GM18870 (cell line): ENCODE results near the gene ASTN2.
"Not testable (repeated sequence)": the region's sequence is repeated elsewhere in the genome, so short reads cannot be mapped to it uniquely, and the experiment has no call there.

Experiments used
- ATAC-seq: cut with Tn5 transposase; IDR thresholded peaks from one replicate; pipeline ENCODE4 v1.9.1; 2021; ENCODE audit warnings: moderate library complexity; ENCODE audit not compliant: unreplicated experiment

The ASTN2 gene

DNA sequence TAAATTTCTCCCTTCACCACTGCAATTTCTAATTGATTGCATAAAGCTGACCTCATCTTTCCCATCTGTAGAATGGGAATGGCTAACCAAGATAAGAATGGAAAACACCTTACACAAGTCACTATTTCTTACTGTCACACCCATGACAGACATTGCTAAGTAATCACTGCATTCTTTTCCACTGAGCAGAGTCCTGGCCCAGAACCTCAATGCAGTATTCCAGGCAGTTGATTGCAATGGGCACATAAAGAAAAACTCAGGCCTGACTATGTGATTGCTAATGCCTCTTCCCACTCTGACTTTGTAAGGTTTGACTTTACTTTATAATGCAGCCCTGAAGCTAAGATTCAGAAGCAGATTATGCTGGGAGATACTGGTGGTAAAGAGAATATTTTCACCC is 698.4 kb downstream of the ASTN2 start:
- no peak for ATAC-seq

- no peak for ATAC-seq
These were observed 699.1 kb downstream of the ASTN2 start for GRCh38 chr9:116715751-116716150.

DNA sequence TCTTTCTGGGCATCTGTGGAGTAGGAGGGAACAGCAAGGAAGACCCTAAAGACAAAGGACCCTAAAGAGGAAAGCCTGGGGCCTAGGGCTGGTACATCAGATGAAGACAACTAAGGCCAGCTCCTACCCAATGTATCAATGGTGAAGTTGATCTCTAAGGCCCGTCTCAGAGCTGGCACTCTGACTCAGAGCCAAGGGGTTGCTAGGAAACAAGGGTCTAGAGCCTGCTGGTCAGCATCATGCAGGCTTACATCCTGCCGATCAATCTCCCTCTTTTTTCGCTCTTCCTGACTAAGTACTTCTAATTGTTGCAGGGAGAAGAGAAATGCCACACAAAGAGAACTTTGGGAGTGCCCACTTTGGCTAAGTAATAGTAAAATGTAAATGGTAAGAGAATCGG is 701.6 kb downstream of the ASTN2 start:
- ATAC-seq = no peak

GRCh38 chr9:116712781-116713180 is 702.1 kb downstream of the ASTN2 start:
- ATAC-seq = no peak

DNA sequence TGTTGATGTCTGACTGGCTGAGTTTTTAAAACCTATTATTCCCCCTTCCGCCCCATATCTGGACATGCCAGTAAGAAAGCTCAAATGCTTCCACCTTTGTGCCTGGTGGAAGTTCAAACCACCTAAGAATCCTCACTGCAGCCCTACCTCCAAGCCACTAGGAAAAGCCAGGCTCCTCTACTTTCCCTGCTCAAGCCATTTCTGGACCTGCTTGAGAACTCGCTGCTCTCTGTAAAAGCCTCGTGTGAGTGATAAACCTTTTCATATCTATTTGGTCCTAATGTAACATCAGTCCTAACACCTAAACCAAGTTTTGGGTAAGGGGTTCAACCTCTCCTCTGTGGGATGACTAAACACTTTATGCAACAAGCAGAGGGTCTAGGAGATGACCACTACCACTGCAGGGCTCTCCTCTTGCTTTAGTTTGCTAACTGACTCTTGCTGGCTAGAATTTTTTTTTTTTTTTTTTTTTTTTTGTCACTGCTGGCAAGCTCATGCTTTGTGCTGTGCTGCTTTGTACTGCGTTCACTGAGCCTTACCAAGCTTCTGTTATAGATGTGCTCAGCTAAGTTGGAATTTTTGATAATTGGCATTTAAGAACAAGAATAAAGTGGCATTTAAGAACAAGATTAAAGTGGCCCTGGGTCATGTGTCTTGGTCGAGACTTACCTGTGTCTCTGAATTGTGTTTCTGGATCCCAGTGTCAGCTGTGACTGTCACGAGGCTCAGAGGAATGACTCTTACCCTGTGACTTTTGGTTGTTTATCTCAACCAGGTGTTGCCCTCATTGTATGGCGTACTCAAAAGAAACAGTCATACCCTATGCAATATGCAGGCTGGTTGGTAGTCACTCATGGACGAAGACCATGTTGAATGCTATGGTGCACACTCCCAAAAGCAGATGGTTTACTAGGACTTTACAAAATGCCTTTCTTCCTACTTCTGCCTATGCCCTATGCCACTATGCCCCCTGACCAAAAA is 708.3 kb downstream of the ASTN2 start:
- no peak for ATAC-seq

DNA sequence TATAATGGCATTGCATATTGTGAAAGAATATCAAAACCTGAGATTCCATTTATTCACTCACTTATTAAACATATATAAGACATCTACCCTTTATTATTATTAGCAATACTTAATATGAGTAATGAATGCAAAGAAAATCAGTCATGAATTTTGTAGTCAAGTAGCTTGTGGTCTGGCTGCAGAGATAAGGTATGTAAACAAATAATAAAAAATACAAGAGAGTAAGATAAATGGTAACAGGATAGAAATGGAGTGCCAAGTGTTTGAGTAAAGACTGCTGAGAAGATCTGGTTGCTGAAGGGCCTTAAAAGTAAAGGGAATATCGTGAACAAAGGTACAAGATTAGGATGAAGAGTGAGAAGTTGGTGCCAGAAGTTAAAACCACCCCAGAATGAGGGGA is 709.3 kb downstream of the ASTN2 start:
- no peak for ATAC-seq

GRCh38 chr9:116704470-116704869 is 710.4 kb downstream of the ASTN2 start:
- no peak for ATAC-seq

GRCh38 chr9:116703634-116704033 is 711.2 kb downstream of the ASTN2 start:
- ATAC-seq = no peak

- ATAC-seq = no peak
These were observed 712.8 kb downstream of the ASTN2 start for GRCh38 chr9:116701940-116702642.

DNA sequence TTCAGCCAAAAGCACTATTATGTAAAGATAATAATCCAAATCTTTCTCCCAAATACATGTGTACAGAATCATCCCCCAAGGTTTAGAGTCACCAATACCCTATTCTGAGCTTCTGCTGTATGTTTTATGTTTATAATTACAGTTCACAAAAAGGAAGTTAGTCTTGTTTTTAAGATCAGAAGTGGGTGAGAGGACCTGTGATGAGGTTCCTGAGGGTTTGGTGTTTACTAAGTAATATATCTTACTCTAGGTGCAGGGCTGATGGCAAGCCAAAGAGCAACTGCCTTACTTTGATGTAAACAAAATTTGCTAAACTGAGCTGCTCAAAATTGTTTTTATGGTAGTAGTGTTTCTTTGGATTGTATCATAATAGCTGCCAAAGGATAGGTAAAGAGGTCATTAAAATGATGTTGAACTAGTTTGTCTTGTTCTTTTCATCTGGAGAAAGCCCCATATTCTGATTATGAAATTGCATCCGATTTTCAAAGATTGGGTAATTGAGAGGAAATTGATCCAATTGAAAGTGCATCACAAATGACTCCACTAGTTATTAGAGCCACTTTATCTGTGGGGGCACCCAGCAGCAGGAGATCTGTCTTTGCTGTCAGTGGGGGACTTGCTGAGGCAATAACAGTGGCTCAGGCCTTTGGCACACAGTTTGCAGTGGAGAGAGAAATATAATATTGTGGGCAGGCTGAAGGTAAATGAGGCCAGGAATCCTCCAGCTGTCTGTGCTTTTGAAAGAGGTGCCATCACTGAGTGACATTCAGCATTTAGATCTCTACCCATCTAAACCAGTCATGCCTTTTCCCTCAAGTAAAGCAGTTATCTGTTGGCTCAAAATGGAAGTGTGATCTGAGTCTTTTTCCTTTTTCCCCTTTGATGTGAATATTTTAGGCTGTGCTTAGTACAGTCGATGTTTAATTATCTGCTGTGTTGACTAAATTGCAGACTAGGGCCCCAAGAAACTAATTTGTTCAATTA is 713.7 kb downstream of the ASTN2 start:
- ATAC-seq = no peak

DNA sequence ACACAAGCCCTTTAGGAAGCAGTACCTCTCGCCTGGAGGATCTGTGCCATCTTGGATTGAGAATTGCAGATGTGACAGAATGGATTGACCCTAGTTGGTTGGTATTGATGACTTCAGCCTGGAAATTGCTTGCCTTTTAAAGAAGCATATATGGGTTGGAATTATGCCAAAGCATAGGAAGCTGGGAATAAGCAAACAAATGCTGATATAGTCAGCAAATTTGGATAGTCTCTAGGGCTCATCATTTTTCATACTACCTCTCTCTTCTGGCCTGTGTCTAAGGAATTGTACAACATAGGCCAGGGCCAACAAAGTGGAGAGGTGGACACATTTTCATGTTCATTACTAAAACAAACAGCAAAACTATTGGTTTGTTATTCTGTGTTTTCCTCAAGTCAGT is 714.6 kb downstream of the ASTN2 start:
- no peak for ATAC-seq

DNA sequence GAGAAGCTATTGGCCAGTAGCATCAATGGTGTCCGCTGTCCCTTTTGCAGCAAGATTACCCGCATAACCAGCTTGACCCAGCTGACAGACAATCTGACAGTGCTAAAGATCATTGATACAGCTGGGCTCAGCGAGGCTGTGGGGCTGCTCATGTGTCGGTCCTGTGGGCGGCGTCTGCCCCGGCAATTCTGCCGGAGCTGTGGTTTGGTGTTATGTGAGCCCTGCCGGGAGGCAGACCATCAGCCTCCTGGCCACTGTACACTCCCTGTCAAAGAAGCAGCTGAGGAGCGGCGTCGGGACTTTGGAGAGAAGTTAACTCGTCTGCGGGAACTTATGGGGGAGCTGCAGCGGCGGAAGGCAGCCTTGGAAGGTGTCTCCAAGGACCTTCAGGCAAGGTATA is 717.0 kb downstream of the ASTN2 start:
- ATAC-seq = no peak

DNA sequence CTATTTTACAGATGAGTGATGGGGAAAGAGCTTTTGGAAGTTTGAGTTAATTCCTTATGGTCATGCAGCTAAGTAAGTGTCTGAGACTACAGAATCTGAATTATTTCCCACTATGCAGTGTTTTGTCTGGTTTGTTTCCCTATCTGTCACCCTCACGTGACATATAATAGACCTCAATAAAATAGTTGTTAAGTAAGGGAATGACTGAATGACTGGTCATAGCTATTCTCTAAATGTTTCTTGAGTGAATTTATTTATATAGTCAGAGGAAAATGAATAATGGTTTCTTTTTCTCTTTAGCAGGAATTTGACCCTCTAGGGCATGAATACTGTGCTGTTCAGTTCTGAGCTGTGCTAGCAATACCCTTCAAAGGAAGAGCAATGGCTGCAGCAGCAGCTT is 717.5 kb downstream of the ASTN2 start:
- ATAC-seq = no peak

GRCh38 chr9:116695438-116695837 is 719.4 kb downstream of the ASTN2 start:
- no peak for ATAC-seq

DNA sequence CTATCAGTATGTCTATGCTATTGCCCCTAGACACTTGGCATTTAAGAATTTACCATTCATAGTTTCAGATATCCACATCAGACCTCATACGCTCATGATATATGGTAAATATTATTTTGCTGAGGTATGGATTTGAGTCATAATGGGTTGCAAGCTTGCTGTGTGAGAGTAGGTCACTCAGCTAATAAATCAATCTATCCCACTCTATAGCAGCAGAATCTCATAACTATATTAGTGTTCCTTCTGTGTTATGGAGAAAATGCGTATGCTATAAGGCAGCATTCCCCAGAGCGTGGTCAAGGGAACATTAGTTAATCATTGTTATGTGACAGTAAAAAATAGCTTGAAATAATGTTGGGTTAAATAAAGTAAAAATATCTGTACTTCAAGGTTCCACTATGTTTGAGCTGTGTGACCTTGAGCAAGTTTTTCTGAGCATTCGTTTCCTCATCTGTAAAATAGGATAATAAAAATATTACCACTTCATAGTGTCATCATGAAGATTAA is 720.0 kb downstream of the ASTN2 start:
- no peak for ATAC-seq

DNA sequence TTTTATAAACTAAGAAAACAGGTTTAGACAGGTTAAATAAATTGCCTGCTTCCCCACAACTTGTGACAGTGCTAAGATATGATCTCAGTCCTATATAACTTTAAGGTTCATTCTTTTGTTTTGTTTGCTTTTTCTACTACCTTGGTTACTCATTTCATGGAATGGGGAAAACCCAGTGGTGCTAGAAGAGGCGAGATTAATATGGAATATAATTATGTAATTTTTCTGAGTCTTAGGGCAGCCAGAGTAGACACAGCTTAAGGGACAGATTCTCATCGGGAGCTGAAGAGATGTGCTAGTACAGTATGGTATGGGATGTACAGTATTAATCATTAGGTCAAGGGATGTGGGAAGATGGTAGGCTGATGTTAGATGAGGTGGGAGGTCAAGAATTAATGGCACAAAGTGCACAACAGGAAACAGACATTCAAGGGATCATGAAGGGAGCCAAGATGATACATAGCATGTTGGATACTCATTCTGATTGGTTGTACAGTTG is 721.6 kb downstream of the ASTN2 start:
- no peak for ATAC-seq

GRCh38 chr9:116692616-116693015 is 722.2 kb downstream of the ASTN2 start:
- ATAC-seq = no peak

DNA sequence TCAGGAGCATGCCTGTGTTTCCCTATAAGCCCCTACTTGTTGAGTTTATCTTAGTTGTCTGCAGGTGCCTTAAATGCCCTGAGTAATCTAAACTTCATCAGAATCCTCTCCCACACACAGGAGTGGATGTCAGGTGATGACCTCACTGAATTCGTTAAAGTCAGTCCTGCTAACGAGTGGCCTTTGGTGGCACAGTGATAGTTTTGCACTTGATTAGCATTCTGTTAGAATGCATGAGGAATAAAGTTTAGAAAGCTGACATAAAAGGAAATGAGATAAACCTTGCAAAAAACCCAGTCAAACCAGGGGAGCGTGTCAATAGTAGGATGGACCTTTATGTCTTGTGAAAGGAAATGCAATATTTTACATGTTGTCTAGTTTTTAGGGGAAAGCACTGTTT is 723.2 kb downstream of the ASTN2 start:
- no peak for ATAC-seq

DNA sequence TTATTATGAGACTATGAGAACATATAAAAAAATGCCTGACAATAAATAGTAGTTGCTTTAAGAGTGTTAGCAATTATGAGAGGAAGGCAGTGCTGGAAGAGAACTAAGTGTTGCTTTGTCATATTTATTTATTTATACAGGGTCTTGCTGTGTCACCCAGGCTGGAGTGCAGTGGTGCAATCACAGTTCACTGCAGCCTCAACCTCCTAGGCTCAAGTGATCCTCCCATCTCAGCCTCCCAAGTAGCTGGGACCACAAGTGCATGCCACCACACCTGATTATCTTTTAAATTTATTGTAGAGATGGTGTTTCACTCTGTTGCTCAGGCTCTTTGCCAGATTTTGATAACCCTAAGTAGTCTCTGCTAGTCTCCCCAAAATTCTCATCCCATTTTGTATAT is 724.1 kb downstream of the ASTN2 start:
- not testable (repeated sequence) for ATAC-seq

- no peak for ATAC-seq
These were observed 725.3 kb downstream of the ASTN2 start for GRCh38 chr9:116689486-116690032.
